ENCODE data around the gene ACAN.

ACAN gene

DNA sequence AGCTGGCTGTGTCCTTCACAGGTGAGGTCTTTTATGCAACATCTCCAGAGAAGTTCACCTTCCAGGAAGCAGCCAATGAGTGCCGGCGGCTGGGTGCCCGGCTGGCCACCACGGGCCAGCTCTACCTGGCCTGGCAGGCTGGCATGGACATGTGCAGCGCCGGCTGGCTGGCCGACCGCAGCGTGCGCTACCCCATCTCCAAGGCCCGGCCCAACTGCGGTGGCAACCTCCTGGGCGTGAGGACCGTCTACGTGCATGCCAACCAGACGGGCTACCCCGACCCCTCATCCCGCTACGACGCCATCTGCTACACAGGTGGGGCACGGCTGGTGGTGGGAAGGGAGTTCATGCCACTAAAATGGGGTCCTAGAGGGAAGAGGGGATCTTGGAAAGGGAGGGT lies 40.1 kb downstream of the ACAN start:
- no peak for DNase-seq (ENCODE audit: low spot score)

DNA sequence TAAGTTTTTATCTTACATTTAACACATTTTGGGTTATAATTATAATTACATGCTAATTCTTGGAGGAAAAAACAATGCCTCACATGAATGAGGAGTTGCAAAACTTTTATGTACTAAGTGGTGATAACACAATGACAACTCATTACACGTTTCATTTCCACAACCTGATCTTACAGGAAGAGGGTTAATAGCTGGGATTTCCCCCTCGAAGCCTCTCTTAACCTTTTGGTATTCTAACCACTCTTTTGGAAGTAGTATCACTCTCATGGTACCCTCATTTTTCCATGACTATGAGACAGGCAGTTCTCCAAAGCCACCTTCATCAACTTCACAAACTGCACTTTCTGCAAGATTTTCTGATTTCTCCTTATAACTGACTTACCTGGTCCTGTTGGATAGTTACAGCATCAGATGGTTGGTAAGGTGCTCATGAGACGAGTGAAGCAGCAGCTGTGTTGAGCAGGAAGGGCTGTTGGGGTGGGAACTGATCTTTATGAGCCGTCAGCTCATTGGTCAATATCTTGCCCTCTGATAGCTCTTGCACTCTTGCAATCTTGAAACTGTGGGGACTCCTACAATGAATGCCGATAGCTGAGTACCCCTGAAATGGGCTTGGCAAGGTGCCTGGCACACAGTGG lies 41.6 kb downstream of the ACAN start:
- no peak for DNase-seq (ENCODE audit: low spot score)

DNA sequence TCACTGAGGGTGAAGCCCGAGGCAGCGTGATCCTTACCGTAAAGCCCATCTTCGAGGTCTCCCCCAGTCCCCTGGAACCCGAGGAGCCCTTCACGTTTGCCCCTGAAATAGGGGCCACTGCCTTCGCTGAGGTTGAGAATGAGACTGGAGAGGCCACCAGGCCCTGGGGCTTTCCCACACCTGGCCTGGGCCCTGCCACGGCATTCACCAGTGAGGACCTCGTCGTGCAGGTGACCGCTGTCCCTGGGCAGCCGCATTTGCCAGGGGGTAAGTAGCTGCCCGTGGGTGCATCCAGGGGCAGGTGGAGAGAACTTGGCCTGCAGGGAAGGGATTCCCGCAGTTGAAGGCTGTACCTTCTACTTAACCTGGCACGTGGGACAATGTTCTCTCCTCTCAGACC lies 42.4 kb downstream of the ACAN start:
- DNase-seq (ENCODE audit: low spot score), result no peak

DNA sequence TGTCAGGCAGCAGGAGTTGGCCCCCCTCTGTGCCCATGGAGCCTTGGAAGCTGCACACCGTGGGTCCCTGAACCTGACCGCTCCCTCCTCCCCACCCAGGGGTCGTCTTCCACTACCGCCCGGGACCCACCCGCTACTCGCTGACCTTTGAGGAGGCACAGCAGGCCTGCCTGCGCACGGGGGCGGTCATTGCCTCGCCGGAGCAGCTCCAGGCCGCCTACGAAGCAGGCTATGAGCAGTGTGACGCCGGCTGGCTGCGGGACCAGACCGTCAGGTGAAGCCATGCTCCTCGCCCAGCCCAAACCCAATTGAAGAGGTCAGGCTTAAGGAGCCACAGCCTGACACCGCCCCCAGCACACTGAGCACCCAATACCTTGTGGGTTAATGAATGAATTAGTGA lies 43.9 kb downstream of the ACAN start:
- no peak for DNase-seq (ENCODE audit: low spot score)

DNA sequence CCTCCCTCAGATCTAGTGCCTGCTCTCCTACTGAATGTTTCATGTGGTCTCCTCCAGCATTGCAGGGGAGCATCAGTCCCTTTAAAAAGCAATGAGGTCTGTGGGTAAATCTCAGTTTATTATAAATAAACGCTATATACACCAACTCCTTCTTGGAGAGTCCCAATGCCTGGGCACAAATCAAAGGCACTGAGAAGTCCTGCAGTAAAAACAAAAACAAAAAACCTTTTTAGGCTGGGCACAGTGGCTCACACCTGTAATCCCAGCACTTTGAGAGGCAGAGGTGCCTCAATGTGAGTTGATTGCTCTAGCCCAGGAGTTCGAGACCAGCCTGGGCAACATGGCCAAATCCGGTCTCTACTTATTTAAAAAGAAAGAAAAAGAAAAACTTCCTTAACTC lies 45.0 kb downstream of the ACAN start:
- DNase-seq (ENCODE audit: low spot score), result no peak

DNA sequence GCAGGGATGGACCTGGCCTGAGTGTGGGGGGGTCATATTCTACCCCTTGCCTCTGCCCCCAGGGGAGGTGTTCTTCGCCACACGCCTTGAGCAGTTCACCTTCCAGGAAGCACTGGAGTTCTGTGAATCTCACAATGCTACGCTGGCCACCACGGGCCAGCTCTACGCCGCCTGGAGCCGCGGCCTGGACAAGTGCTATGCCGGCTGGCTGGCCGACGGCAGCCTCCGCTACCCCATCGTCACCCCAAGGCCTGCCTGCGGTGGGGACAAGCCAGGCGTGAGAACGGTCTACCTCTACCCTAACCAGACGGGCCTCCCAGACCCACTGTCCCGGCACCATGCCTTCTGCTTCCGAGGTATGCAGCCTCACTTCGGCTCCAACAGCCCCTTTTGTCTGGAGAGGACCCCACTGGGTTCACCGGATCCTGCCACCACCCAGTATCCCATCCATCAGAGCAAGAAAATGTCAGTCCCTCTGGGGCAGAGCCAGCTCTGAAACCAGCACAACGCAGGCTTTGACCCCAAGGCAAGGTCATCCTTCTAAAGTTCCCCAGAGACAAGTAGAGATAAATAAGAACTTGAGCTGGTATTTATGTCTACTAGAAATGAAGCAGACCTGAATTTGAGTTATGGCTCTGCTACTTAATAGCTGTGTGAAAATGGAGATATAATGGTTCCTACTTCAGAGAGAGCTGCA lies 46.3 kb downstream of the ACAN start:
- DNase-seq (ENCODE audit: low spot score), result no peak

DNA sequence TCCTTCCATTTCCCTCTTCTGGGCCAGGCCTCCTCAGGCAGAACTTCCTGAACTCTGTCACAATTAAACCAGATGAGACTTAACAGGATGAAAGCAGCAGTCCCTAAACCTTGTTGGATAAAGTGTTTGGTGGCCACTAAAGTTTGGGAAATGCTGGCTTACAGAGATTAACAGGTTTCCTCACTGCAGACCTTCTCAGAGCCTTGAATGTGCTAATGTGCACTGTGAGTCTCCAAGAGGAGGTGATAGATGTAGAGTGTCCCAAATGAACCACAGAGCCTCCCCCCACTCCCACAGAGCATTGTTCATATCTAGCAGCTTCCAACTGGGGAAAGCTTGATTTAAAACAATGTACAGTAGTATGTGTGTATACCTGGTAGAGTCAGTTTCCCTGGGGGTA lies 49.2 kb downstream of the ACAN start:
- DNase-seq (ENCODE audit: low spot score), result no peak

DNA sequence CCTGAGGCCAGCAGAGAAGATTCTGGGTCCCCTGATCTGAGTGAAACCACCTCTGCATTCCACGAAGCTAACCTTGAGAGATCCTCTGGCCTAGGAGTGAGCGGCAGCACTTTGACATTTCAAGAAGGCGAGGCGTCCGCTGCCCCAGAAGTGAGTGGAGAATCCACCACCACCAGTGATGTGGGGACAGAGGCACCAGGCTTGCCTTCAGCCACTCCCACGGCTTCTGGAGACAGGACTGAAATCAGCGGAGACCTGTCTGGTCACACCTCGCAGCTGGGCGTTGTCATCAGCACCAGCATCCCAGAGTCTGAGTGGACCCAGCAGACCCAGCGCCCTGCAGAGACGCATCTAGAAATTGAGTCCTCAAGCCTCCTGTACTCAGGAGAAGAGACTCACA lies 55.7 kb downstream of the ACAN start:
- DNase-seq (ENCODE audit: low spot score), result no peak

DNA sequence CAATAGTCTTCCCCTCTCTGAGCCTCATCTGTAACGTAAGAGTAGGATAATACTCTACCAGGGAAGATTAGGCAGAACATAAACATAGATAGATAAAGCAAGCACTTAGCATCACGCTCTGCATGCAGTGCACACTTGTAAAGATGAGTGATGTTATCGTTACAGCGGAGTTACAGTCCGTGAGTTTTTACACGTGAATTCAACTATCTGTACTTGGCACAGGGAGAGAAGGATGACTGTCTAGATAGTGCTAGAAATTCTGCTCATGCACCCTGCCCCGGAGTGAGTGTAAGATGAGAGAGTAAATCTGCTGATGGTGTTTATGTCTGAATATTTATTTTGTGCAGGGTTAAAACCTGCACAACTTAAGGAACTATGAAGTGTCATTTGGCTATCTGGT lies 56.3 kb downstream of the ACAN start:
- no peak for DNase-seq (ENCODE audit: low spot score)

DNA sequence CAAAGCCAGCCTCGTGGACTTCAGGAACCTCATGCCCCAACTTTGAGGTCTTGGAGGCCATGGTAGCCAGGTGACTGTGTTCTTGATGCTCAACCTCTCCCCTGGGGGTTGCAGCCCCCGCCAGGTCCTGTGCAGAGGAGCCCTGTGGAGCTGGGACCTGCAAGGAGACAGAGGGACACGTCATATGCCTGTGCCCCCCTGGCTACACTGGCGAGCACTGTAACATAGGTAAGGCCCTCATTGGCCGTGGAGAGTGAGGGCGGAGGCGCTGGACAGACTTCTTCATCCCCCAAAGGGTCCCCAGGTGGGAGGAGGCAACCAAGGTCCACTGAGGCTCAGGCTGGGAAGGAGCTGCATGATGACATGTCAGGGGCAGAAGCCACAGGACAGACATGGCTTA lies 57.0 kb downstream of the ACAN start:
- DNase-seq (ENCODE audit: low spot score), result no peak

DNA sequence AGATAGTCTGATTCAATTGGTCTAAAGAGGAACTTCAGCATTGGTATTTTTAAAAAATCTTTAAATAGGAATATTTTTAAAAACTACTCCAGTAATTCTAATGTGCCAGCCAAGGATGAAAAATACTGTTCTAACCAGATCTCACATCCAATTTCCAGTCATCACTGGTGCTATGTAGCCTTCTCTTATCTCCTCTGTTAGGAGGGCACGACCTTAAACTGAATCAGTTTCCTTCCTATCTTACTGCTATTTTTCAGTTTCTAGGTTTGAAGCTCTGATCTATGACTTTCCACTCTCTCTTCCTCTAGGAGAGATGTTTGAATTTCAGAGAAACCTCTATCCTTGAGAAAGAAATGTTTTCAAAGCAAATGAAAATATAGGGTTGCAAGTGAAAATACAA lies 60.2 kb downstream of the ACAN start:
- DNase-seq (ENCODE audit: low spot score), result no peak

DNA sequence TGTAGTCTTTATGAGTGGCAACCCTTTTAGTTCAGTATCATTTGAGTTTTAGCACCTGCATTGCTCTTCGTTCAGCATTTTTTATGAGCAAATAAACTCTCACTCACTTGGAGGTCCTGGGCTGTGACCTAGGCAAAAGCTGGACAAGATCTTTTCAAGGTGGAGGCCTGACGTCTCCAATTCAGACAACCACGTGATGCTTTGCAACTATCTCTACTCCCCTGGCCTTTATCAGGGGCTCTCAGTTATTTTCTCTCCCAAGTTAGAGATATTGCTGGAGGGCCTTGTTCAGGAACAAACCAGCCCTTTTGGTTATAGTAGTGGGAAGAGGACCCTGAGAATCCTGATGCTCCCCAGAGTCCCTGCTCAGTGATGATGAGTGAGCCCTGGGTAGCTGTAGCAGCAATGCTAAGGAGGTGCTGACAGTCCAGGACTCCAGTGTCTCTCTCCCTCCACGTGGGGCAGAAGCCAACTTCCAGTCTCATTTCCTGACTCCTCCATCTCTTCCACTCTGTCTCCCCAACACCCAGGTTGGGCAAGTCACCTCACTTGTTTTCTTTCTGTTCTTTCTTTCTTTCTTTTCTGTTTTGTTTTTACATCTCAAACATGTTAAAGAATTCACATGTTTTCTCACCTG lies 61.7 kb downstream of the ACAN start:
- DNase-seq (ENCODE audit: low spot score), result no peak

DNA sequence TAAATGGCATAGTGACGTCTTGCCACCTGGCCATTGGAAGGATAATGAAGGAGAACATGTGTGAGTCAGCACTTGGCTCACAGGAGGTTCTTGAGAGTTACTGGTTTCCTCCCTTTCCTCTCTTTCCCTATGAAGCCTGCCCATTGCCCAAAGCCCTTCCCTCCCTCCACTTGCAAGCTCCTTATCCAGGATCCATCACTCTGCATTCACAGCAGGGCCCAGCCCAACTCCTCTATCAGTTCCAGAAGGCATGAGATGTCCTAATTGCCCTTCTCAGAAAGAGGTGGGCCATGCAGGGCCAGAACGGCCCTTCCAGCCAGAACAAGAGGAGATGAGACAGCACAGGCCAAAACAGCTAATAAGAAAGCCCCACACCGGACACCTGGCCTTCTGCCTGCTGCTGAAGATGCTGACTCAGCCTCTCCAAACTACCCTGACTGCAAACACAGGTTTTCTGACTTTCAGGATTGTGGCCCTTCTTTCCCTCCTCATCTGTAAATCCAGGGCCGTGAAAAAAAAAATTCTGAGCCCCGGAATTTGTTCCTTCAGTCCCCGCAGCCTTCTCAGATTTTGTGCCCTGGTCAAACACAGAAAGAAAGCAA lies 62.4 kb downstream of the ACAN start:
- no peak for DNase-seq (ENCODE audit: low spot score)

DNA sequence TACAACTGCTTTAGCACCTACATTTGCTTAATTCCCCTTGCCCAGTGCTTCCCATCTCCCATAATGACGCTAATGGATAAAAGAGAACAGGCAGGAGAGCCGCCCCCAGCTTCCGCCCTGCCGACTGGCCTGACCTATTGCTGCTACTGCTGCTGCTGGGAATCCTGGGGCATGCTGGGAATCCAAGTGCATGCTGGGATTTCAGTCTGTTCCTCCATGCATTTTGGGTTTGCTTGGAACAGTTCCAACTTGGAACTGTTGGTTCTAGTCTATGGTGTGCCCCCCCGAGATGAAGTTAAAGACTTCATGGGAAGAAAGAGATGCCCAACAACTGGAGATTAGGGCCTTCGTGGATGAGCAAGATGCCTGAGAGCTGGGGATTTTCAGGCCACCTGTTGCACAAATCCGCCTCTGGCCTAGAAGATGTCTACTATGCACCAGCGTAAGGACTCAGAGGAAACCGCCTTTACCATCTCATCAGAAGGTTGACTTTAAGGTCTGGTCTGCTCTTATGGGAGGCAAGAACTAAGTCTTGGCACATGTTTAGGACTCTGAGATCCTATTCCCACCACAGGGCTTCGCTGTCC lies 63.2 kb downstream of the ACAN start:
- DNase-seq (ENCODE audit: low spot score), result no peak

DNA sequence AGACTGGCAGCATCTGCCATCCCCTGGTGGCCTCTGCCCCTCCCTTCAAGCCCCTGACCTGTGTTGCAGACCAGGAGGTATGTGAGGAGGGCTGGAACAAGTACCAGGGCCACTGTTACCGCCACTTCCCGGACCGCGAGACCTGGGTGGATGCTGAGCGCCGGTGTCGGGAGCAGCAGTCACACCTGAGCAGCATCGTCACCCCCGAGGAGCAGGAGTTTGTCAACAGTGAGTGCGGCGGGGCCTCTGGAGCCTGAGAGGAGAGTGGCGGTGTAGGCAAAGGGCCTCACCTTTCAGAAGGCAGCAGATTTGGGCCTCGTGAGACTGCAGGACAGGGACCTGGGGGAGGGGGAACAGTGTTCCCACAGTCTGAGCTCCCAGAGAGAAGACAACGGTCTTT lies 68.1 kb downstream of the ACAN start:
- no peak for DNase-seq (ENCODE audit: low spot score)

DNA sequence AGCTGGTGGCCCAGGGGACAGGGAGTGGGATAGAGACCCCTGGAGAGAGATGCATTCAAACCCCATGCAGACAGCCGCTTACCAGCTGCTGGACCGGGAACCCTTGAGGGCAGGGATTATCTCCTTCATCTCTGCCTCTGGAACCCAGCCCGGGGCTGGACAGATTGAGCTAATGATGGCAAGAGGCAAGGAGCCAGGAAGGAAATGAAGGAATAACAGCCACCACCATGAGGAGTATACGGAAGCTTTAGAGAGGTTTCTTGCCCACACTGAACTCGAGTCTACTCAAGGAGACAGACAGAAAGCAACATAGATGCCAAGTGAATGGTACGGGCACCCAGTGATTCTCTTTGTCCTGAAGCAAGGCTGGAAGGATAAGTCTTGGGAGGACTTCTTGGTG lies 68.9 kb downstream of the ACAN start:
- no peak for DNase-seq (ENCODE audit: low spot score)

DNA sequence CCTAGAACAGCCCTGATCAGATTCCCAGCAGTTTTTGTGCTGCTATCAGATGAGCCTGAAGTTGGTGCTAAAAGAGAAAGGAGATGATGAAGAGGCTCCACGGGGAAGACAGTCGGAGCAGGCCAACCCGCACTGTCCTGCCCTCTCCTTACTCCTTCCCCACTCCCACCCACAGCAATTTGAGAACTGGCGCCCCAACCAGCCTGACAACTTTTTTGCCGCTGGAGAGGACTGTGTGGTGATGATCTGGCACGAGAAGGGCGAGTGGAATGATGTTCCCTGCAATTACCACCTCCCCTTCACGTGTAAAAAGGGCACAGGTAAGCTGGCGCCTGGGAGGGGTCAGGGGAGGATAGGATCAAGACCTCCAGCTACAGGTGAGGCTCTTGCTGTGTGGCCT lies 69.5 kb downstream of the ACAN start:
- DNase-seq (ENCODE audit: low spot score), result no peak

DNA sequence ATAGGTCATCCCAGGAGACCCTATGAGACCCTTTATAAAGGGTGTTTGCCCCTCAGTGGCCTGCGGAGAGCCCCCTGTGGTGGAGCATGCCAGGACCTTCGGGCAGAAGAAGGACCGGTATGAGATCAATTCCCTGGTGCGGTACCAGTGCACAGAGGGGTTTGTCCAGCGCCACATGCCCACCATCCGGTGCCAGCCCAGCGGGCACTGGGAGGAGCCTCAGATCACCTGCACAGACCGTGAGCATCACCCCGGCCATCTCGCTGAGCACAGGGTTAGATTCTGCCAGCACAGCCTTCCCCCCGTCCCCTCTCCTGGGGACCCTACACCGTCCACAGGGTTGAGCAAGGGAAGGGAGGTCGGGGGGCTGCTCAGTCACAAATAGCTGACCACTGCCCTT lies 70.5 kb downstream of the ACAN start:
- no peak for DNase-seq (ENCODE audit: low spot score)

DNA sequence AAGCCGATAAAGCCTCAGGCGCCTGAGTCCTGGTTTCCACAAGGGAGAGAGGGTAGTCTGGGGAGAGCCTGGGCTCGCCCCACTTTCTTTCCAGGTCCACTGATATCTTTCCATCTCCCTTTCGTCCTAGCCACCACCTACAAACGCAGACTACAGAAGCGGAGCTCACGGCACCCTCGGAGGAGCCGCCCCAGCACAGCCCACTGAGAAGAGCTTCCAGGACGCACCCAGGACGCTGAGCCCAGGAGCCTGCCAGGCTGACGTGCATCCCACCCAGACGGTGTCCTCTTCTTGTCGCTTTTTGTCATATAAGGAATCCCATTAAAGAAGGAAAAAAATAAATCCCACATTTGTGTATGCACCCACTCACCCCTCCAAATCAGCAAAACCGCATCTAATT lies 71.0 kb downstream of the ACAN start:
- no peak for DNase-seq (ENCODE audit: low spot score)

DNA sequence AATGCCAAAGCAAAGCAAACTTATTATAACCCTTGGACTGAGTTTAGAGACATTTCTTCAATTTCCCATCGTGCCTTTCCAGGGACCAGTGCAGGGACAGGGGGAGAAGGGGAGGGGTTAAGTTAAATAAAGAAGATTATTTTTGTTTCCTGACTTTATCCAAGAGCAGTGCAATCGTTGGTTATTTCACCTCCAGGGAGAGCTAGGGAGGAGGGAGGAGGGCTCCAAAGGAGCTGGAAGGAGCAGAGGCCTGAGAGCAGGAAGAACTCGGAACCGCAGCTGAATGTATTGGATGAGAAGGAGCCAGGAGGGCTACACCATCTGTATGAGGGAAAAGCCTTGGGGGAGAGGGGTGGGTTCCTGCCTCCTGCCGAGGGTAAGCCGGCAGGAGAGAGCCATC lies 71.4 kb downstream of the ACAN start:
- no peak for DNase-seq (ENCODE audit: low spot score)

DNA sequence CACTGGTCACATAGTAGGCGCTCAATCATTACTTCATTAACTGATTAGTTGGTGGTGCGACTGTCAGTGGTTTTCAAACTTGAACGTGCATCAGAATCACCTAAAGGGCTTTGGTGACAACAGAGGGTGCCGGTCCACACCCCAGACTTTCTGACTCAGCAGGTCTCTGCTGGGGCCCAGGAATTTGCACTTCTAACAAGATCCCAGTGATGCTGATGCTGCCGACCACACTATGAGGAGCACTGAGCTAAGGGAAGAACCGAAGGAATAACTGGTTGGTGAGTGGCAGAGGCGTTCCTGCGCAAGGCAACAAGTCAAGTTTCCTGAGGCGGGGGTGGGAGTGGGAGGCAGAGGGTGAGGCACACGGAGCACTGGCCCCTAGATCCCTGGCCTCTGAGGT lies 73.3 kb downstream of the ACAN start:
- DNase-seq (ENCODE audit: low spot score), result no peak

DNA sequence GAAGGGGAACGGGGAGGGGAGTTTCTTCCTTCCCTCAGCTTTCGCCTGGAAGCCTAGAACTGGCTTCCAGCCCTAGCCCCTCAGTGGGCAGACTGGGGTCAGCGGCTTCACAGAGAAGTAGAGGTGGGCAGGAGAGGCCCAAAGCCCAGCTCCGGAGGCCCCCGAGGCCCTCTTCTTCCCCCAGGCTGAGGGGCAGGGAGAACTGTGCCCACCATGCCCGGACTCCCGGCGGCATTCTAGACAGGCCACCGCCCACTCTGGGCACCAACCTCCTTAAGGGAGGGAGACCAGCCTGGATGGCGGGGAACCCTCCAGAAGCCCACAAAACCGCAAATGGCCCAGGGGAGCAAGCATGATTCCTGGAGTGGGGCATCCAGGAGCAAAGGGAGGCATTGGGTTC lies 74.2 kb downstream of the ACAN start:
- DNase-seq (ENCODE audit: low spot score), result no peak

DNA sequence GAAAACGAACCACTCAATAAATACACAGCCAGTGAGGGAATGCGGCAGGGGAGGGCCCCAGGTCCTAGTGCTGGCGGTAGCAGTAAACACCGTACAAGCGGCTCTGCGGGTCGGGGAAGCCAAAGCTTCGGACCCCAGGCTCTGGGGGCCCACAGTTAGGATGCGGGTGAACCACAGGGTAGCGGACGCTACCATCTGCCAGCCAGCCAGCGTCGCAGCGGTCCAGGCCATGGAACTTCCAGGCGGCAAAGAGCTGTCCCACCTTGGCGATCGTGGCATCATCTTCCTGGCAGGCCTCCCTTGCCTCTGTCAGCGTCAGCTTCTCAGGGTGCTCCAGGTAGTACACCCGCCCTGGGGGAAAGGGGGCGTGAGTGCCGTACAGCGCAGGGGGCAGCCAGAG lies 74.7 kb downstream of the ACAN start:
- no peak for DNase-seq (ENCODE audit: low spot score)

All from ecto neural progenitor cell (in vitro differentiated cells).